SK-N-MC (cell line): ENCODE data around the gene IGF1R.

Experiments used
- EZH2 ChIP-seq: fragments of 200-600 bp; sonication (generic); IDR thresholded peaks from one replicate; pipeline ENCODE4 v1.6.1; 2017; ENCODE audit warnings: antibody characterized with exemption
- FOXP2 ChIP-seq: optimal IDR thresholded peaks from 2 replicates; pipeline ENCODE3; 2011; ENCODE audit warnings: mild to moderate bottlenecking, moderate library complexity; ENCODE audit not compliant: insufficient read depth; ENCODE audit errors: extremely low read length, control extremely low read depth
- POLR2AphosphoS5 ChIP-seq: IDR thresholded peaks from 2 replicates; pipeline ENCODE4 v1.6.1; 2012; ENCODE audit warnings: mild to moderate bottlenecking, low read depth, low read length, borderline replicate concordance

- no peak for TF ChIP-seq POLR2AphosphoS5
- no peak for TF ChIP-seq FOXP2
- no peak for TF ChIP-seq EZH2
Measured at GRCh38 chr15:98599909-98600691, 48.2 kb upstream of the IGF1R start.
